PFSK-1 (cell line): ENCODE measurements around the gene VTCN1.

Source experiments
- FOXP2 ChIP-seq: optimal IDR thresholded peaks from 2 replicates; pipeline ENCODE3; 2011; ENCODE audit warnings: borderline replicate concordance, control low read depth, inconsistent platforms; ENCODE audit not compliant: insufficient read depth; ENCODE audit errors: extremely low read length, extremely low read depth
- POLR2AphosphoS5 ChIP-seq: IDR thresholded peaks from 2 replicates; pipeline ENCODE4 v1.6.1; 2012; ENCODE audit warnings: low read depth, mild to moderate bottlenecking, control low read depth, low read length, moderate library complexity
- SIN3A ChIP-seq: IDR thresholded peaks from 2 replicates; pipeline ENCODE4 v1.6.1; 2012; ENCODE audit warnings: mild to moderate bottlenecking, low read length, moderate library complexity, borderline replicate concordance; ENCODE audit not compliant: insufficient read depth
- TAF1 ChIP-seq: IDR thresholded peaks from 2 replicates; pipeline ENCODE4 v1.6.1; 2012; ENCODE audit warnings: low read length, control low read depth, borderline replicate concordance; ENCODE audit not compliant: insufficient read depth
- TF ChIP-seq, protein P1 (sequence below), 2 experiments: IDR thresholded peaks; 2 replicates each; pipeline versions ENCODE4 v1.6.1 to v1.8.0; 2011 to 2012; ENCODE audit warnings: low read depth in 2 of 2, low read length in 2 of 2, control low read depth in 1 of 2, inconsistent platforms in 1 of 2, mild to moderate bottlenecking in 1 of 2, moderate library complexity in 1 of 2; ENCODE audit not compliant: insufficient read depth in 1 of 2

Gene VTCN1

DNA sequence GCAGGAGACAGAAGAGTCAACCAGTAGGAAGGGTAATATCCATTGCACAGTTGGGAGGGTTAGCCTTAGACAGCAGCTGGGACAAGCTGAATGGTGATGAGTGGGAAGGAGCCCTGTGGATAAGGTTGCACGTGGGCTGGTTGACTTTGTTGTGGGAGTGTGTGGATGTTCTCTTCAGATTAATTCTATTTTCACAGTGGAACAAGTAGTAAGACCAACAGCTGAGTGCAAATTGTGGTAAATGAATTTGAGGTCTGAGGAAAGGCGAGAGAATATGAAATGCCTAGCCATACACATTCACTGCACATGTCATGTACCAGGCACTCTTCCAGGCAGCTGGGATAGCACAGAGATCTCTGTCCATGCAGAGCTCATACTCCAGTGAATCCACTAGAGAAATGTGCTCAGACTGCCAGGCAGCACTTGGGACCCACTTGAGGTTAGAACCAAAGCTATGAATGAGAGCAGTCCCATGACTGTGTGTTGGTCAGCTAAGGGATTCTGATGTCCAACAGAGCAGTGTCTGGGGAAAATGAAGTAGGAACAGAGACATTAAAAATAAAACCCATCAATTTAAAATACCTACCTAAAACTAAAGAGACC, 25.2 kb upstream of the VTCN1 start:
- TF ChIP-seq TAF1 (no peak), FOXP2 (no peak), SIN3A (no peak), POLR2AphosphoS5 (no peak)
- TF ChIP-seq, protein P1, sequence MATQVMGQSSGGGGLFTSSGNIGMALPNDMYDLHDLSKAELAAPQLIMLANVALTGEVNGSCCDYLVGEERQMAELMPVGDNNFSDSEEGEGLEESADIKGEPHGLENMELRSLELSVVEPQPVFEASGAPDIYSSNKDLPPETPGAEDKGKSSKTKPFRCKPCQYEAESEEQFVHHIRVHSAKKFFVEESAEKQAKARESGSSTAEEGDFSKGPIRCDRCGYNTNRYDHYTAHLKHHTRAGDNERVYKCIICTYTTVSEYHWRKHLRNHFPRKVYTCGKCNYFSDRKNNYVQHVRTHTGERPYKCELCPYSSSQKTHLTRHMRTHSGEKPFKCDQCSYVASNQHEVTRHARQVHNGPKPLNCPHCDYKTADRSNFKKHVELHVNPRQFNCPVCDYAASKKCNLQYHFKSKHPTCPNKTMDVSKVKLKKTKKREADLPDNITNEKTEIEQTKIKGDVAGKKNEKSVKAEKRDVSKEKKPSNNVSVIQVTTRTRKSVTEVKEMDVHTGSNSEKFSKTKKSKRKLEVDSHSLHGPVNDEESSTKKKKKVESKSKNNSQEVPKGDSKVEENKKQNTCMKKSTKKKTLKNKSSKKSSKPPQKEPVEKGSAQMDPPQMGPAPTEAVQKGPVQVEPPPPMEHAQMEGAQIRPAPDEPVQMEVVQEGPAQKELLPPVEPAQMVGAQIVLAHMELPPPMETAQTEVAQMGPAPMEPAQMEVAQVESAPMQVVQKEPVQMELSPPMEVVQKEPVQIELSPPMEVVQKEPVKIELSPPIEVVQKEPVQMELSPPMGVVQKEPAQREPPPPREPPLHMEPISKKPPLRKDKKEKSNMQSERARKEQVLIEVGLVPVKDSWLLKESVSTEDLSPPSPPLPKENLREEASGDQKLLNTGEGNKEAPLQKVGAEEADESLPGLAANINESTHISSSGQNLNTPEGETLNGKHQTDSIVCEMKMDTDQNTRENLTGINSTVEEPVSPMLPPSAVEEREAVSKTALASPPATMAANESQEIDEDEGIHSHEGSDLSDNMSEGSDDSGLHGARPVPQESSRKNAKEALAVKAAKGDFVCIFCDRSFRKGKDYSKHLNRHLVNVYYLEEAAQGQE (IDR thresholded peaks at IDR 0.05; ENCODE audit: insufficient read depth in 1 of 2, low read depth in 2 of 2, low read length in 2 of 2) = no peak

GRCh38 chr1:117232531-117232930, 21.8 kb upstream of the VTCN1 start:
- no peak for TF ChIP-seq POLR2AphosphoS5
- no peak for TF ChIP-seq FOXP2
- TF ChIP-seq SIN3A = no peak
- no peak for TF ChIP-seq TAF1
- TF ChIP-seq, protein P1 (IDR thresholded peaks at IDR 0.05; ENCODE audit: insufficient read depth in 1 of 2, low read depth in 2 of 2, low read length in 2 of 2) = no peak

DNA sequence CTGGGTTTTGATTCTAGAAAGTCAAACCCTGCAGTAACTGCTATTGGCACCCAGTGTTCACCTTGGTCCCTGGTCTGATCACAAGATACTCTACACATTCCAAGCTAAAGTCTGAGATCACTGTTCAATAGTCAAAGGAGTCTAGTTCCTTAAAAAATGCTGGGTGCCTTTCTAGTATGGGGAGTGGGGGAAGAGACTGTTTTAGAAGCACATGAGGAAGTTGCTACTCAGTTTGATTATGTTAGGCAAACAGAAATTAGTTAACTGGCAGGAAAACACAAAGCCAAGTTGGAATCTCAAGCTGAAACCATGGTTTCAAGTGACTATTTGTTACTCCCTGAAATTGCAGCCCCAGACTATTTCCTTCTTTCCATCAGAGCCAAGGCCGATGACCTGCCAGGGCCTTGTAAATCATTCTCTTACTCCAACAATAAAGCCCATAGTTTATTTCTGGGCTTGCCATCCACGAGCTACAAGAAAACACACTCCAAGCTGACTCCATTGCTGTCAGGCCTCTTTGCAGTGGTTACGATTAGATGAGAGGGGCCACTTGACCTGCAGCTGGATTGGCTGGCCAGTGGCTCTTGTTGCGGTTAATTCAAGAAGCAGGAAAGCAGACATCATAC, 21.1 kb upstream of the VTCN1 start:
- TF ChIP-seq TAF1 = no peak

- TF ChIP-seq SIN3A = no peak
- no peak for TF ChIP-seq TAF1
- TF ChIP-seq, protein P1 (IDR thresholded peaks at IDR 0.05; ENCODE audit: insufficient read depth in 1 of 2, low read depth in 2 of 2, low read length in 2 of 2) = no peak
- TF ChIP-seq FOXP2 = no peak
- TF ChIP-seq POLR2AphosphoS5 = no peak
Measured at GRCh38 chr1:117231312-117231711, 20.6 kb upstream of the VTCN1 start.

- TF ChIP-seq TAF1 (no peak), SIN3A (no peak), FOXP2 (no peak), POLR2AphosphoS5 (no peak)
- TF ChIP-seq, protein P1 (IDR thresholded peaks at IDR 0.05; ENCODE audit: insufficient read depth in 1 of 2, low read depth in 2 of 2, low read length in 2 of 2) = no peak
Measured at GRCh38 chr1:117229217-117229616, 18.5 kb upstream of the VTCN1 start.
